Adrenal gland (tissue), 12 donors: ENCODE measurements around the gene NAA10. TPM values are rescaled to one million over a fixed set of nuclear protein-coding genes. Genes with fewer than 3 reads are reported as not detected.
A peak's percentile ranks its signal among the peaks of the same experiment; 100 is the strongest.

Experiments used
- DNase-seq, 7 donors: peaks; one replicate each; pipeline ENCODE4 v3.0.0-alpha.2; 2019 to 2020
- H3K27ac ChIP-seq, 5 donors: fragments of 200-600 bp; sonication (generic) in 4 of 5; 1 replicate in 3 of 5; 2 replicates in 2 of 5; pipeline versions ENCODE4 v1.5.1 to v1.8.0; 2016 to 2020; ENCODE audit warnings: mild to moderate bottlenecking in 1 of 5
- H3K27me3 ChIP-seq: fragments of 200-600 bp; 2 replicates; pipeline ENCODE4 v1.8.0; 2021
- H3K36me3 ChIP-seq, 2 donors: fragments of 200-600 bp; replicated peaks in 1 of 2; 1 replicate in 1 of 2; 2 replicates in 1 of 2; pipeline versions ENCODE4 v1.5.1 to v1.8.0; 2018 to 2022
- H3K4me1 ChIP-seq, 2 donors: fragments of 200-600 bp; replicated peaks in 1 of 2; 1 replicate in 1 of 2; 2 replicates in 1 of 2; pipeline versions ENCODE4 v1.5.1 to v1.8.0; 2018 to 2021
- H3K4me3 ChIP-seq, 4 donors: fragments of 200-600 bp; sonication (generic) in 3 of 4; one replicate each; pipeline ENCODE4 v1.5.1; 2016 to 2018
- H3K9me3 ChIP-seq, 3 donors: fragments of 200-600 bp; sonication (generic) in 1 of 3; replicated peaks in 1 of 3; 1 replicate in 2 of 3; 2 replicates in 1 of 3; pipeline versions ENCODE4 v1.5.1 to v1.8.0; 2016 to 2021
- POLR2A ChIP-seq, 2 donors: fragments of 450-650 bp; IDR thresholded peaks; one replicate each; pipeline ENCODE4 v1.6.1; 2017; ENCODE audit warnings: antibody characterized with exemption in 2 of 2, mild to moderate bottlenecking in 2 of 2, moderate library complexity in 1 of 2
- WGBS, 4 donors: extraction: QIAGEN DNeasy Blood & Tissue Kit in 2 of 4; methylation state at CpG; one replicate each; pipeline versions ENCODE4 v1.1.5 to v1.1.7; 2013 to 2017; 5-methylcytosine and 5-hydroxymethylcytosine counted together
- intact Hi-C, 2 donors: fragments of 100-400 bp; cut with DNase I; formaldehyde crosslinking; loops; one replicate each; pipeline versions ENCODE4 v1.14.1 to v1.15.0; 2022 to 2023
- polyA plus RNA-seq, 3 donors: library from polyadenylated mRNA; stranded (reverse); fragments of 200-250 nt in 2 of 3; fragments of 350-450 nt in 1 of 3; fragmentation: Illumina TruSeq in 1 of 3; extraction: RNeasy Lipid Tissue Mini Kit (QIAGEN cat#74804) in 1 of 3; gene quantifications; one replicate each; pipeline ENCODE4 v1.2.3, GENCODE V29; 2013 to 2014
- total RNA-seq, 9 donors: library from RNA; depleted of rRNA in 4 of 9; stranded (reverse); fragments of >200 nt in 4 of 9; fragments of 120-200 nt in 1 of 9; fragmentation: NEBNext Ultra II Directional in 1 of 9; extraction: Animal tissue kit (Norgen Biotek cat#: 25700) in 1 of 9; gene quantifications; one replicate each; pipeline versions ENCODE4 v1.1.0 to v1.2.4, GENCODE V29; 2013 to 2023
- TF ChIP-seq, protein P1 (sequence below), 6 experiments: fragments of 450-650 bp in 4 of 6; fragments of 200-600 bp in 2 of 6; sonication (generic) in 1 of 6; IDR thresholded peaks; 1 replicate in 5 of 6; 2 replicates in 1 of 6; pipeline versions ENCODE4 v1.5.1 to v1.8.0; 2016 to 2021; ENCODE audit warnings: antibody characterized with exemption in 6 of 6, mild to moderate bottlenecking in 2 of 6, moderate library complexity in 1 of 6
- donor health status: healthy with polysubstance abuse.
- donor health status: Bipolar disorder and iron deficiency.
- donor health status: DM: yes; HTN: yes; CAD: no.
- donor health status: DM: no; HTN: no; CAD: no.
- donor health status: DM: no; HTN: no; CAD: no.
- donor health status: DM: yes; HTN: yes; CAD: no.

NAA10 gene
- total and polyA plus RNA-seq, 12 donors = 60.0 to 287 (median 97.8) TPM

DNA sequence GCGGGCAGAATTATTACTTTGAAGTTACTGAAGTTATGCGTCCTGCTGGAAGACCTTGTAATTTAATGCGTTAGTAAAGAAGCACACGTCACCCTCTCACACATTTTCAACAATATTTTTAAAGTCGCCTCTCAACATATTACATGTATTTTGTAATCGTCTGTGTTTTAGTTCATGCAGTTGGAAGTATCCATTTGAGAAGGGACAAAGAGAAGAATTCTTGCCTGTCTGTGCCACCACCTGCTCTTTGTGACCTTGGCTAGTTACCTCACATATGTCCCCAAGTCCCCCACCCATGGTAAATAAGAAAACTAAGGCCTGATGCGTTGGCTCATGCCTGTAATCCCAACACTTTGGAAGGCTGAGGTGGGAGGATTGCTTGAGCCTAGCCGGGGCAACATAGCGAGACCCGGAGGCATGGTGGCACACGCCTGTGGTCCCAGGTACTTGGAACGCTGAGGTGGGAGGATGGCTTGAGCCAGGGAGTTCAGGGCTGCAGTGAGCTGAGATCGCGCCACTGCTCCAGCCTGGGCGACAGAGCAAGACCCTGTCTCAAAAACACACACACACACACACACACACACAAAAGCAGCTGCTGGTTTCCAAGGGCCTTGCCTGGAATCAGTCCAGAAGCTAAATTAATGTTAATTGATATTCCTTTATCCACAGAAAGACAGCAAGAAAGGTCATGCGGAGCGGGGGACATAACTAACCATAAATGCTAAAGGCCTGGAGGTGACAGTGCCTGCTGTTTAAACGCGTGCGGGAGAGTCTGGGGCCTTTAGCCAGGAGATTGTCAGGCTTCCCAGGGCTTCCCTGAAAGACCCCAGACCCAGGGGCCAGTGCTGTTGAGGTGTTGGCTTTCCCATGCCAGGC lies 38.5 kb upstream of the NAA10 start:
- Histone ChIP-seq H3K4me1 (peaks cover 12 to 30% of the 10 kb centered on the region in 2 donors), H3K4me3 (peak overlapping the region in 2 of 4 donors; percentile 29 to 73), H3K27ac (peak overlapping the region; percentile 79 to 99 (median 98)), H3K9me3 (no peaks in the 10 kb centered on the region), H3K27me3 (no peaks in the 10 kb centered on the region), H3K36me3 (no peaks in the 10 kb centered on the region)
- intact Hi-C loops = no loop called here
- peak in 1 of 7 donors; percentile 35 for DNase-seq
- WGBS, 4 donors = 23 to 41% (median 31%) methylated on average over 11 to 20 of the region's 20 CpGs
- TF ChIP-seq POLR2A (IDR thresholded peaks at IDR 0.05) = no peak
- TF ChIP-seq, protein P1, sequence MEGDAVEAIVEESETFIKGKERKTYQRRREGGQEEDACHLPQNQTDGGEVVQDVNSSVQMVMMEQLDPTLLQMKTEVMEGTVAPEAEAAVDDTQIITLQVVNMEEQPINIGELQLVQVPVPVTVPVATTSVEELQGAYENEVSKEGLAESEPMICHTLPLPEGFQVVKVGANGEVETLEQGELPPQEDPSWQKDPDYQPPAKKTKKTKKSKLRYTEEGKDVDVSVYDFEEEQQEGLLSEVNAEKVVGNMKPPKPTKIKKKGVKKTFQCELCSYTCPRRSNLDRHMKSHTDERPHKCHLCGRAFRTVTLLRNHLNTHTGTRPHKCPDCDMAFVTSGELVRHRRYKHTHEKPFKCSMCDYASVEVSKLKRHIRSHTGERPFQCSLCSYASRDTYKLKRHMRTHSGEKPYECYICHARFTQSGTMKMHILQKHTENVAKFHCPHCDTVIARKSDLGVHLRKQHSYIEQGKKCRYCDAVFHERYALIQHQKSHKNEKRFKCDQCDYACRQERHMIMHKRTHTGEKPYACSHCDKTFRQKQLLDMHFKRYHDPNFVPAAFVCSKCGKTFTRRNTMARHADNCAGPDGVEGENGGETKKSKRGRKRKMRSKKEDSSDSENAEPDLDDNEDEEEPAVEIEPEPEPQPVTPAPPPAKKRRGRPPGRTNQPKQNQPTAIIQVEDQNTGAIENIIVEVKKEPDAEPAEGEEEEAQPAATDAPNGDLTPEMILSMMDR (IDR thresholded peaks at IDR 0.05) = peak in 2 of 6 experiments; percentile 13 to 14

DNA sequence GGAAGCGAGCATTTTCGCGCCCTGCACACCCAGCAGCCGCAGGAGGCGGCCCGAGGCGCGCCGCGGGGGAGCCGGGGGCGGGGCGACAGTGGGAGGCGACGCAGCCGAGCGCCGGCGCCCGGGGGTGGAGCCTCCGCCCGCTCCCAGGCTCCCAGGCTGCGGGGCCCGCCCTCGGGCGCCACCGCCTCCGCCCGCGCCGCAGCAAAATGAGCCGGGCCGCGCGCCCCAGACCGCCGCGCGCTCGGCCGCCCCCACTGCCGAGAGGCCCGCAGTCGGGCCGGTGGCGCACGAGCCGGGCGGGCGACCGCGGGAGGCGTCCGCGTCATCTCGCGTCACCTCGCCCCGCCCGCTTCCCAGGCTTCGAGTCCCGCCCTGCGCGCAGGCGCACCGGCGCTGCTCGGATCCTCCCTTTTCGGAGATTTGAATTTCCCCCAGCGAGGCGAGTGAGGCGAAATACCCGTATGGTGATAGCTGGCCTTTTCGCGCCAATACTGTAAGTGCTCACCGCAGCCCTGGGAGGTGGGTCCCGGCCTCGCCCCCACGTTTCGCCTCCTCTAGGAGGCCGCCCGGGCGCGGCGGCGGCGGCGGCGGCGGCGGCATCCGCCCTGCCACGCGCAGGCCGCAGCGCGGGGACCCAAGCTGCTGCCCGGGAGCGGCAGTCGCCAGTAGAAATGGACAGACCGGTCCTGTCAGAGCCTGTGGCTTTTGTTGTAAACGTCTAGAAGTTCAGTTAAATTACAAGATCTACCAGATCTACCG lies 37.7 kb upstream of the NAA10 start, which contains the start of gene TMEM187:
Gene TMEM187 (plus strand): TSS at position 387 of the 759 bp plus-strand sequence. CDS start 9,309 bp downstream, outside the sequence.
- TF ChIP-seq, protein P1 (IDR thresholded peaks at IDR 0.05) = peak in 1 of 6 experiments; percentile 8
- peak in 1 of 2 donors; percentile 60 for TF ChIP-seq POLR2A (IDR thresholded peaks at IDR 0.05)
- H3K9me3 ChIP-seq = no peaks in the 10 kb centered on the region
- peak within 1 kb of the TSS; percentile 93 to 99 (median 98) for H3K27ac ChIP-seq
- intact Hi-C loops = no loop called here
- no peaks in the 10 kb centered on the region for H3K36me3 ChIP-seq
- WGBS, 4 donors = 0 to 11% (median 3%) methylated on average over 11 to 93 of the region's 103 CpGs
- DNase-seq = peak; percentile 86 to 92 (median 88)
- peaks cover 12 to 39% of the 10 kb centered on the region in 2 donors for H3K4me1 ChIP-seq
- peak within 1 kb of the TSS; percentile 73 to 86 (median 80) for H3K4me3 ChIP-seq
- H3K27me3 ChIP-seq = no peaks in the 10 kb centered on the region

DNA sequence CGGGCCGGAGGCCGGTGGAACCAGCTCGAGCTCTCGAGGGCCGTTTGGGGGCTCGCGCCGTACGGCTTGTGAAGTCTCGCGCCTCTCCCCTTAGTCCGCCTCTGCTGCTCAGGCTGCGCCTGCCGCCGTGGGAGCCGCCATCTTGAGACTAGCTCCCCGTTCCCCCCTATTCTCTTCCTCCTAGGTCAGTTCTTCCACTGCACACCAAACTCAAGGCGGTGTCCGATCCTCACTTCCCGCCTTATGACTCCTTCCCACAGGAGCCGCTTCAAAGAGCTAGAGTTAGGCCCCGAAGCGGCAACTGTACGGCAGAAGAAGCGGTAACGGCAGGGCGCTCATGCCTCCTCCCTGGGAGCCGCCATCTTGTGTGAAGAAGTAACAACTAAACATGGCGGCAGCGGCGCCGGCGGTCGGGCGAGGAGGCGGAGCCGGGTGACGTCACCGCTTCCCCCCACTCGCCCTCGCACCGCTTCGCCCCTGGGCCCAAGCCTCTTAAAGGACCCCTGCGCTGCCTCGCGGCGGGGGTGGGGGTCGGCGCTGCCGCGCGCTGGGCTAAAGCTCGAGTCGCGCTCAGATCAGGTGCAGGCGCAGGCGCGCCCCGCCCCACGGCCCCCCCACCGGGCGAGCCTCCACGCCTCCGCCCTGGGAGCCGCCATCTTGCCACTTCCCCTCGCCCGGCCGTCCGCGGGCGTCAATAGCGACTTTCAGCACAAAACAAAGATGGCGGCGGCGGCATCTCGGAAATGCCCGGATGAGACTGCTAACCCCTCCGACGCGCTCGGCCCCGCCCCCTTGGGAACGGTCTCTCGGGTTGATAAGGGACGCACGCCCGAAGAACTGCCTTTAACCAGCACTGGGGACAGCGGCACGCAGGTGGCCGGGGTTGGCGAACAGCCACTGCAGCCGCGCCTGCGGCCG lies 36.9 kb upstream of the NAA10 start, which contains the start of gene HCFC1:
Gene HCFC1 (minus strand): TSS at position 369 of the 918 bp plus-strand sequence. CDS start 978 bp downstream, outside the sequence.
- Histone ChIP-seq H3K27me3 (no peaks in the 10 kb centered on the region), H3K4me3 (peak within 1 kb of the TSS; percentile 73 to 86 (median 80)), H3K9me3 (no peaks in the 10 kb centered on the region), H3K4me1 (peaks cover 18 to 47% of the 10 kb centered on the region in 2 donors), H3K27ac (peak within 1 kb of the TSS; percentile 93 to 99 (median 98)), H3K36me3 (no peaks in the 10 kb centered on the region)
- WGBS, 4 donors = 1 to 21% (median 5%) methylated on average over 12 to 96 of the region's 96 CpGs
- intact Hi-C loops = no loop called here
- TF ChIP-seq POLR2A (IDR thresholded peaks at IDR 0.05) = peak in 1 of 2 donors; percentile 62
- TF ChIP-seq, protein P1 (IDR thresholded peaks at IDR 0.05) = no peak
- DNase-seq = peak; percentile 91 to 96 (median 95)
